OCI-LY7 (cell line): ENCODE measurements around the gene IMPDH1. TPM values are rescaled to one million over a fixed set of nuclear protein-coding genes. Genes with fewer than 3 reads are reported as not detected.
A peak's percentile ranks its signal among the peaks of the same experiment; 100 is the strongest.

Experiments used
- BruUV-seq: library from RNA; stranded (reverse); fragments of 400-500 nt; replicated peaks from 2 replicates; lab custom pipeline; 2021; lab: Mats Ljungman, UMichigan
- CTCF ChIA-PET: fragments of 300-600 bp; sonication (Branson Sonifier 250); formaldehyde crosslinking; loops from one replicate; lab custom pipeline; 2022; ENCODE audit warnings: antibody characterized with exemption; ENCODE audit not compliant: unreplicated experiment; lab: Charles Lee
- POLR2A ChIA-PET: fragments of 300-600 bp; sonication (Branson Sonifier 250); formaldehyde crosslinking; loops from one replicate; lab custom pipeline; 2022; ENCODE audit warnings: antibody characterized with exemption; lab: Charles Lee
- DNase-seq: peaks from one replicate; pipeline ENCODE4 v3.0.0-alpha.2; 2015; ENCODE audit warnings: low spot score
- H2AFZ ChIP-seq: fragments of 200-600 bp; sonication (generic), shearing (Covaris generic); 2 replicates; pipeline ENCODE4 v1.6.1; 2014; ENCODE audit warnings: mild to moderate bottlenecking, antibody characterized with exemption, low read length, moderate library complexity
- H3K27ac ChIP-seq: fragments of 200-600 bp; sonication (generic); 2 replicates; pipeline ENCODE4 v1.5.1; 2014; ENCODE audit warnings: mixed run types, low read depth, mild to moderate bottlenecking, moderate library complexity, low read length, inconsistent platforms; ENCODE audit not compliant: poor library complexity, severe bottlenecking
- H3K36me3 ChIP-seq: fragments of 200-600 bp; sonication (generic); 2 replicates; pipeline ENCODE4 v1.6.1; 2014; ENCODE audit warnings: mild to moderate bottlenecking, antibody characterized with exemption, low read length, moderate library complexity, mixed read lengths; ENCODE audit not compliant: insufficient read depth
- H3K4me1 ChIP-seq: fragments of 200-600 bp; sonication (generic); 2 replicates; pipeline ENCODE4 v1.5.1; 2014; ENCODE audit warnings: mild to moderate bottlenecking, low read length; ENCODE audit not compliant: insufficient read depth, poor library complexity, severe bottlenecking
- H3K4me2 ChIP-seq: fragments of 200-600 bp; sonication (generic); 2 replicates; pipeline ENCODE4 v1.6.1; 2014; ENCODE audit warnings: mild to moderate bottlenecking, low read length
- H3K4me3 ChIP-seq: fragments of 200-600 bp; sonication (generic); 2 replicates; pipeline ENCODE4 v1.5.1; 2014; ENCODE audit warnings: mild to moderate bottlenecking, low read depth, low read length; ENCODE audit not compliant: poor library complexity, severe bottlenecking
- H3K79me2 ChIP-seq: fragments of 200-600 bp; sonication (generic); 2 replicates; pipeline ENCODE4 v1.6.1; 2016; ENCODE audit warnings: low read depth, mild to moderate bottlenecking, low read length, moderate library complexity, mixed read lengths; ENCODE audit not compliant: insufficient read depth
- H3K9me2 ChIP-seq: fragments of 200-600 bp; sonication (generic); 2 replicates; pipeline ENCODE4 v1.6.1; 2016; ENCODE audit warnings: mild to moderate bottlenecking, low read length, mixed read lengths; ENCODE audit not compliant: insufficient read depth
- H3K9me3 ChIP-seq: fragments of 200-600 bp; sonication (generic); 2 replicates; pipeline ENCODE4 v1.6.1; 2014; ENCODE audit warnings: mild to moderate bottlenecking, mixed run types, low read length, mixed read lengths
- H4K20me1 ChIP-seq: fragments of 200-600 bp; sonication (generic); 2 replicates; pipeline ENCODE4 v1.6.1; 2014; ENCODE audit warnings: mild to moderate bottlenecking, antibody characterized with exemption, low read length, moderate library complexity, mixed read lengths; ENCODE audit not compliant: insufficient read depth
- EZH2phosphoT487 ChIP-seq: fragments of 200-600 bp; sonication (generic); IDR thresholded peaks from 2 replicates; pipeline ENCODE4 v1.6.1; 2018; ENCODE audit warnings: low read depth, borderline replicate concordance, mild to moderate bottlenecking, mixed run types, antibody characterized with exemption, low read length, moderate library complexity, mixed read lengths
- intact Hi-C: fragments of 100-400 bp; cut with micrococcal nuclease; formaldehyde crosslinking; loops from one replicate; pipeline ENCODE4 v1.10.0; 2022; ENCODE audit not compliant: unreplicated experiment
- total RNA-seq, 2 experiments: library from RNA; depleted of rRNA in 1 of 2; stranded (reverse); fragments of >200 nt in 1 of 2; shearing (Covaris generic) in 1 of 2; gene quantifications; 2 replicates each; pipeline ENCODE4 v1.2.3, GENCODE V29; 2014 to 2022
- TF ChIP-seq, protein P1 (sequence below): fragments of 200-600 bp; sonication (generic); conservative IDR thresholded peaks from 2 replicates; pipeline ENCODE4 v1.5.1; 2014; ENCODE audit warnings: mild to moderate bottlenecking, antibody characterized with exemption, low read length, moderate library complexity, mixed read lengths

IMPDH1 gene
- total RNA-seq, 2 experiments from 2014 or later: 26.6 to 50.5 TPM

DNA sequence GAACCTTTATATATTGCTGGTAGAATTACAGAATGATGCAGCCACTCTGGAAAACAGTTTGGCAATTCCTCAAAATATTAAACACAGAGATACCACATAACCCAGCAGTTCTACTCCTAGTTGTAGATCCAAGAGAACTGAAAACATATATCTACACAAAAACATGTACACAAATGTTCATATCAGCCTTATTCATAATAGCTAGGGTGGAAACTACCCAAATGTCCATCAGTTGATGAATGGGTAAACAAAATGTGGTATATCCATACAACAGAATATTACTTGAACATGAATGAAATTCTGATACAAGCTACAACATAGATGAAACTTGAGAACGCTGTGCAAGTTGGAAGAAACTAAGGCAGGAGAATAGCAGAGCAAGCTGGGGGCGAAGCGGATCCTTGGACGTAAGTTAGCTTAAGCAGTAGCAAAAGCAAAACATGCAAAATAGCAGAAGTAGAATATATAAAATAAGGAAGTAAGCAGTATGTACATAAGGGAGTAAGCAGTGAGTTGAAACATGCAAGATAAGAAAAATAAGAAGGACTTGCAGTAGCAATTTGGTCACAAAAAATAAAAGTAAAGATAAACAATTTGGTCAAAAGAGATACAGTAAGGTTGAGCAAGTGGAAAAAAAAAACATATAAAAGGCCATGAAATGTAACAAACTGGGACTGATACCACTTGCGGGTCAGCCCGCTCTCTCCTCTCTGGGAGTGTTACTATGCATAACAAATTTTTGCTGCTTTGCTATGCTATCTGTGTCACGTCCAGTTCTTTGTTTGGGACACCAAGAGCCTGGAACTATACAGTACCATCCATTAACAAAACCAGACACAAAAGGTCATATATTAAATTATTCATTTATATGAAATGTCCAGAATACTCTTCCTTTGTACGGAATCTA is 27.9 kb upstream of the IMPDH1 start:
- no peaks in the 10 kb centered on the region for H3K9me2 ChIP-seq
- ChIA-PET POLR2A (interaction anchor here (0.6 to 1.1 kb wide), 4 partner anchors 37 to 515 kb away, joined by 3 to 4 read pairs (median 3); no protein-coding TSS in a partner anchor), CTCF (no interaction called here)
- peak overlapping the region; percentile 47 for H2AFZ ChIP-seq
- DNase-seq: peak; percentile 24
- intact Hi-C loops: no loop called here
- H3K27ac ChIP-seq: no peak overlapping the region
- no peaks in the 10 kb centered on the region for H3K79me2 ChIP-seq
- peak overlapping the region; percentile 9 for H3K4me2 ChIP-seq
- H3K9me3 ChIP-seq: no peaks in the 10 kb centered on the region
- no peaks in the 10 kb centered on the region for H3K36me3 ChIP-seq
- no peak overlapping the region for H3K4me3 ChIP-seq
- BruUV-seq: no TSS peak
- TF ChIP-seq, protein P1, sequence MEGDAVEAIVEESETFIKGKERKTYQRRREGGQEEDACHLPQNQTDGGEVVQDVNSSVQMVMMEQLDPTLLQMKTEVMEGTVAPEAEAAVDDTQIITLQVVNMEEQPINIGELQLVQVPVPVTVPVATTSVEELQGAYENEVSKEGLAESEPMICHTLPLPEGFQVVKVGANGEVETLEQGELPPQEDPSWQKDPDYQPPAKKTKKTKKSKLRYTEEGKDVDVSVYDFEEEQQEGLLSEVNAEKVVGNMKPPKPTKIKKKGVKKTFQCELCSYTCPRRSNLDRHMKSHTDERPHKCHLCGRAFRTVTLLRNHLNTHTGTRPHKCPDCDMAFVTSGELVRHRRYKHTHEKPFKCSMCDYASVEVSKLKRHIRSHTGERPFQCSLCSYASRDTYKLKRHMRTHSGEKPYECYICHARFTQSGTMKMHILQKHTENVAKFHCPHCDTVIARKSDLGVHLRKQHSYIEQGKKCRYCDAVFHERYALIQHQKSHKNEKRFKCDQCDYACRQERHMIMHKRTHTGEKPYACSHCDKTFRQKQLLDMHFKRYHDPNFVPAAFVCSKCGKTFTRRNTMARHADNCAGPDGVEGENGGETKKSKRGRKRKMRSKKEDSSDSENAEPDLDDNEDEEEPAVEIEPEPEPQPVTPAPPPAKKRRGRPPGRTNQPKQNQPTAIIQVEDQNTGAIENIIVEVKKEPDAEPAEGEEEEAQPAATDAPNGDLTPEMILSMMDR: no peak
- TF ChIP-seq EZH2phosphoT487: no peak
- H4K20me1 ChIP-seq: no peaks in the 10 kb centered on the region
- peaks cover 11% of the 10 kb centered on the region for H3K4me1 ChIP-seq

DNA sequence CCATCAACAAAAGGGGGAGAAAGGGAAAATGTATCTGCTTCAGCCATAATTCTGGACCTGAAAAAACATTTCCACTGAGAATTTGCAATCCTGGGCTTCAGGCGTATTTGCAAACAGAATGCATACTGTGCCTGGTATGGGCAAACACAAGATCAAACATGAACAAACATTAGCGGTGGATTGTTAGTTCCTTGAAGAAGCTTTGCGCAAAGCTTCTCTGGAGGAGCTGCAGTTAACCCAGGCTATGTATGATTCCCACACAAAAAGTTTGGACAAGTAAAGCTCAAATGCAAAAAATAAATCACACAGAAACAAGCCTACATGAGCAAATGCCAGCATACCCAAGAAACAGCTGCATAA is 25.5 kb upstream of the IMPDH1 start:
- no peak overlapping the region for H3K4me2 ChIP-seq
- H2AFZ ChIP-seq: no peak overlapping the region
- no peak overlapping the region for H3K4me3 ChIP-seq
- no peak overlapping the region for H3K27ac ChIP-seq
- H3K36me3 ChIP-seq: no peaks in the 10 kb centered on the region
- intact Hi-C loops: no loop called here
- TF ChIP-seq, protein P1: no peak
- TF ChIP-seq EZH2phosphoT487: no peak
- peaks cover 8% of the 10 kb centered on the region for H3K4me1 ChIP-seq
- ChIA-PET CTCF (interaction anchor here (0.5 to 1.0 kb wide), 2 partner anchors 18 to 36 kb away, joined by 3 read pairs; no protein-coding TSS in a partner anchor), POLR2A (interaction anchor here (0.6 kb wide), 2 partner anchors 8 to 841 kb away, joined by 3 to 4 read pairs; no protein-coding TSS in a partner anchor)
- no peaks in the 10 kb centered on the region for H4K20me1 ChIP-seq
- no peaks in the 10 kb centered on the region for H3K79me2 ChIP-seq
- H3K9me3 ChIP-seq: no peaks in the 10 kb centered on the region
- no peak for DNase-seq
- no TSS peak for BruUV-seq
- H3K9me2 ChIP-seq: no peaks in the 10 kb centered on the region
